ENCODE data around the gene RABGEF1. TPM values are rescaled to one million over a fixed set of nuclear protein-coding genes. Genes with fewer than 3 reads are reported as not detected.
"Not testable (repeated sequence)": the region's sequence is repeated elsewhere in the genome, so short reads cannot be mapped to it uniquely, and the experiment has no call there.

Gene RABGEF1
- total and polyA plus RNA-seq, 2 donors (not counting 1 experiment from before 2014, with no cell fraction given): 27.9 to 31.0 TPM

DNA sequence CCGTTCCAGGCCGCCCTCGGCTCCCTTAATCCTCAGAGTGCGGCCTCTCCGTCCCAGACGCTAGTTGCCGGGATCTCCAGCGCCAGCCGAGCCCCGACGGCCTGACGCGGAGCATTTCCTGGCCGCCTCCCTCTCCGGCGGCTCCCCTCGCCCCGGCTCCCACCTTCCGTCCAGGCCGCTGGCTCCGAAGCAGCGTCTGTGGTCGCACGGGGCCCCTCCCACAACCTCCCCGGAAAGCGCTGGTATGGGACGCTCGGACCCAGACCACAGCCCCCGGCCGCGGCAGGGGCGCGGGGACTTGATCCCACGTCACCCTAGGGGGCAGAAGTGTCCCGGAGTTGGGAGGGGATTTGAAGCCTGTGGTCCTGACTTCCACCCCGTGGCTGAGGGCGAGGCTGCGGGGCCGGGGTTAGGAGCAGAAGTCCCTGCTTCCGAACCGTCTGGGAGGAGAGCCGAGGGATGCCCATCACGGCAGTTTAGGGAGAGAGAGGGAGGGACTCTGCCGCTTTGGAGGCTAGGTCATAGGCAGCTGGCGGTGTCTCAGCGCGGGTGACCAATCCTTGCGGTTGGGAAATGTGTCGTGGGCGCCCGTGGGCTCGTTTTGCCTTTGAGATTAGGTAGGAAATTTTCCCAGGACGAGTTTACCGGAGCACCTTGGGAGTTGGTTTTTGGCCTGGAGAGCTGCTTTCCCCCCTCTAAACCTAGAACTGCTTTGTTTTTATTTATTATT lies 612 bp downstream of the RABGEF1 start:
- Histone ChIP-seq H3K4me2 (replicated peaks; ENCODE audit: low read depth, low read length, poor library complexity, severe bottlenecking) (peak overlapping the region; percentile 84), H3K9ac (ENCODE audit: low read length) (peak overlapping the region; percentile 94), H2AFZ (ENCODE audit: insufficient read depth, low read depth, low read length, poor library complexity, severe bottlenecking) (peak overlapping the region; percentile 78), H3K79me2 (ENCODE audit: control insufficient read depth, insufficient read depth, low read length) (peaks cover 82% of the 10 kb centered on the region), H3K4me1 (ENCODE audit: control insufficient read depth in 2 of 2, insufficient read depth in 2 of 2, low read length in 2 of 2) (peaks cover 56 to 69% of the 10 kb centered on the region in 2 donors), H3K4me3 (ENCODE audit: control extremely low read depth in 1 of 5, extremely low read depth in 1 of 5, insufficient read depth in 1 of 5, low read depth in 2 of 5, low read length in 4 of 5) (peak overlapping the region; percentile 34 to 95 (median 93)), H3K27ac (ENCODE audit: low read length in 2 of 2) (peak overlapping the region; percentile 89 to 97)
- H3K36me3 ChIP-seq (replicated peaks in 1 of 2; ENCODE audit: control extremely low read depth in 1 of 2, control insufficient read depth in 1 of 2, extremely low read depth in 1 of 2, insufficient read depth in 2 of 2, low read length in 1 of 2); CTCF ChIA-PET; H4K20me1 ChIP-seq (ENCODE audit: control insufficient read depth, insufficient read depth, low read length, poor library complexity, severe bottlenecking); H3K27me3 ChIP-seq (replicated peaks in 1 of 4; ENCODE audit: control extremely low read depth in 1 of 4, control insufficient read depth in 3 of 4, insufficient read depth in 4 of 4, low read length in 3 of 4); H3K9me3 ChIP-seq (ENCODE audit: control extremely low read depth in 1 of 3, control insufficient read depth in 2 of 3, insufficient read depth in 1 of 3, low read length in 2 of 3); H3K9me3 Mint-ChIP-seq (ENCODE audit: insufficient read depth); H3K27me3 Mint-ChIP-seq; DNase-seq: not testable (repeated sequence)
- under 1% methylated on average over 35 of the region's 54 CpGs for WGBS (ENCODE audit: insufficient coverage)
- TF ChIP-seq, protein P1, sequence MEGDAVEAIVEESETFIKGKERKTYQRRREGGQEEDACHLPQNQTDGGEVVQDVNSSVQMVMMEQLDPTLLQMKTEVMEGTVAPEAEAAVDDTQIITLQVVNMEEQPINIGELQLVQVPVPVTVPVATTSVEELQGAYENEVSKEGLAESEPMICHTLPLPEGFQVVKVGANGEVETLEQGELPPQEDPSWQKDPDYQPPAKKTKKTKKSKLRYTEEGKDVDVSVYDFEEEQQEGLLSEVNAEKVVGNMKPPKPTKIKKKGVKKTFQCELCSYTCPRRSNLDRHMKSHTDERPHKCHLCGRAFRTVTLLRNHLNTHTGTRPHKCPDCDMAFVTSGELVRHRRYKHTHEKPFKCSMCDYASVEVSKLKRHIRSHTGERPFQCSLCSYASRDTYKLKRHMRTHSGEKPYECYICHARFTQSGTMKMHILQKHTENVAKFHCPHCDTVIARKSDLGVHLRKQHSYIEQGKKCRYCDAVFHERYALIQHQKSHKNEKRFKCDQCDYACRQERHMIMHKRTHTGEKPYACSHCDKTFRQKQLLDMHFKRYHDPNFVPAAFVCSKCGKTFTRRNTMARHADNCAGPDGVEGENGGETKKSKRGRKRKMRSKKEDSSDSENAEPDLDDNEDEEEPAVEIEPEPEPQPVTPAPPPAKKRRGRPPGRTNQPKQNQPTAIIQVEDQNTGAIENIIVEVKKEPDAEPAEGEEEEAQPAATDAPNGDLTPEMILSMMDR (IDR thresholded peaks at IDR 0.05): peak; percentile 17
- POLR2A ChIA-PET: interaction anchor here (0.9 to 1.6 kb wide), 7 partner anchors 62 to 627 kb away, joined by 3 to 11 read pairs (median 4); partner anchors contain the start of genes CRCP, KCTD7 and SBDS
- Mint-ChIP-seq H3K27ac (peak overlapping the region; percentile 98), H3K4me1 (peaks cover 62% of the 10 kb centered on the region), H3K4me3 (peak overlapping the region; percentile 95)
- peak; percentile 9 for ATAC-seq (ENCODE audit: low read depth)
- intact Hi-C loops (cut with micrococcal nuclease): loop anchor here (1.0 to 2.0 kb wide), 6 partner anchors 59 to 180 kb away; partner anchors contain the start of genes KCTD7 and TMEM248

DNA sequence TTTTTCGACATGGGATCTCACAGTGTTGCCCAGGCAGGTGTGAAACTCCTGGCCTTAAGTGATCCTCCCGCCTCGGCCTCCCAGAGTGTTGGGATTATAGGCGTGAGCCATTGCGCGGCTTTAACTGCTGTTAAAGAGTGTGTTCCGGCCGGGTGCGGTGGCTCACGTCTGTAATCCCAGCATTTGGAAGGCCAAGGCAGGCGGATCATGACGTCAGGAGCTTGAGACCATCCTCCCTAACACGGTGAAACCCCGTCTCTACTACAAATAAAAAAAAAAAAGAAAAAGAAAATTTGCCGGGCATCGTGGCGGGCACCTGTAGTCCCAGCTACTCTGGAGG lies 1.1 kb downstream of the RABGEF1 start:
- 86% methylated on average over 9 of the region's 17 CpGs for WGBS (ENCODE audit: insufficient coverage)
- Histone ChIP-seq H3K9me3 (ENCODE audit: control extremely low read depth in 1 of 3, control insufficient read depth in 2 of 3, insufficient read depth in 1 of 3, low read length in 2 of 3) (no peaks in the 10 kb centered on the region), H3K4me3 (ENCODE audit: control extremely low read depth in 1 of 5, extremely low read depth in 1 of 5, insufficient read depth in 1 of 5, low read depth in 2 of 5, low read length in 4 of 5) (peak overlapping the region; percentile 34 to 95 (median 93)), H3K36me3 (replicated peaks in 1 of 2; ENCODE audit: control extremely low read depth in 1 of 2, control insufficient read depth in 1 of 2, extremely low read depth in 1 of 2, insufficient read depth in 2 of 2, low read length in 1 of 2) (no peaks in the 10 kb centered on the region), H3K4me1 (ENCODE audit: control insufficient read depth in 2 of 2, insufficient read depth in 2 of 2, low read length in 2 of 2) (peaks cover 53 to 69% of the 10 kb centered on the region in 2 donors), H4K20me1 (ENCODE audit: control insufficient read depth, insufficient read depth, low read length, poor library complexity, severe bottlenecking) (no peaks in the 10 kb centered on the region), H3K79me2 (ENCODE audit: control insufficient read depth, insufficient read depth, low read length) (peaks cover 83% of the 10 kb centered on the region), H3K4me2 (replicated peaks; ENCODE audit: low read depth, low read length, poor library complexity, severe bottlenecking) (peak overlapping the region; percentile 84), H3K27ac (ENCODE audit: low read length in 2 of 2) (peak overlapping the region; percentile 89 to 97), H2AFZ (ENCODE audit: insufficient read depth, low read depth, low read length, poor library complexity, severe bottlenecking) (no peak overlapping the region), H3K9ac (ENCODE audit: low read length) (peak overlapping the region; percentile 94), H3K27me3 (replicated peaks in 1 of 4; ENCODE audit: control extremely low read depth in 1 of 4, control insufficient read depth in 3 of 4, insufficient read depth in 4 of 4, low read length in 3 of 4) (no peaks in the 10 kb centered on the region)
- Mint-ChIP-seq H3K27me3 (no peaks in the 10 kb centered on the region), H3K4me3 (peak overlapping the region; percentile 95), H3K4me1 (peaks cover 60% of the 10 kb centered on the region), H3K9me3 (ENCODE audit: insufficient read depth) (no peaks in the 10 kb centered on the region), H3K27ac (peak overlapping the region; percentile 59)
- POLR2A ChIA-PET: interaction anchor here (1.6 kb wide), 1 partner anchor 103 kb away, joined by 5 read pairs; no protein-coding TSS in a partner anchor
- TF ChIP-seq, protein P1 (IDR thresholded peaks at IDR 0.05): no peak
- no peak for TF ChIP-seq EZH2 (IDR thresholded peaks at IDR 0.05; ENCODE audit: borderline replicate concordance, insufficient read depth, low read depth, low read length, poor library complexity, severe bottlenecking)
- intact Hi-C loops (cut with micrococcal nuclease): loop anchor here (2.0 kb wide), 1 partner anchor 113 kb away; the partner anchor contains the start of gene KCTD7
- CTCF ChIA-PET: no interaction called here
- no peak for DNase-seq
- no peak for ATAC-seq (ENCODE audit: low read depth)

DNA sequence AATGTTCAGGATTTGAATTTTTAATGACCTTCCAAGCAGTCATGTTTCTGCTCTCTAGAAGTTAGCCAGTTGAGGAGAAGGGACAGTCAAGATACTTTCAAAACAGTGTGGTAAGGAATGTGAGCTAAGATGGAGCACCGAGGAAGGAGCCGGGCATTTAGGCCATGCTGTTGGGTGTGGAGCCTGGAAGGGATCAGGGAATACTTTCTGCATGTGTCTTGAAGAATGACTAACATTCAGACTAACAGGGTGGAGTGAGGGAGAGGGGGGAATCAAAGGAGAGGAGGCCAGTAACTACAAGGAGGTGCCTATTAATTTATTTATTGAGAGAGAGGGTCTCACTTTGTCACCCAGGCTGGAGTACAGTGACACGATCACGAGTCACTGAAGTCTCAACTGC lies 1.8 kb downstream of the RABGEF1 start:
- H3K79me2 ChIP-seq (ENCODE audit: control insufficient read depth, insufficient read depth, low read length): peaks cover 83% of the 10 kb centered on the region
- H3K36me3 ChIP-seq (replicated peaks in 1 of 2; ENCODE audit: control extremely low read depth in 1 of 2, control insufficient read depth in 1 of 2, extremely low read depth in 1 of 2, insufficient read depth in 2 of 2, low read length in 1 of 2); H4K20me1 ChIP-seq (ENCODE audit: control insufficient read depth, insufficient read depth, low read length, poor library complexity, severe bottlenecking); intact Hi-C loops (cut with micrococcal nuclease); H3K27me3 Mint-ChIP-seq; H3K9ac ChIP-seq (ENCODE audit: low read length); CTCF ChIA-PET; H3K9me3 ChIP-seq (ENCODE audit: control extremely low read depth in 1 of 3, control insufficient read depth in 2 of 3, insufficient read depth in 1 of 3, low read length in 2 of 3); ATAC-seq (ENCODE audit: low read depth); DNase-seq; H3K27me3 ChIP-seq (replicated peaks in 1 of 4; ENCODE audit: control extremely low read depth in 1 of 4, control insufficient read depth in 3 of 4, insufficient read depth in 4 of 4, low read length in 3 of 4); H3K9me3 Mint-ChIP-seq (ENCODE audit: insufficient read depth); H2AFZ ChIP-seq (ENCODE audit: insufficient read depth, low read depth, low read length, poor library complexity, severe bottlenecking); H3K4me3 ChIP-seq (ENCODE audit: control extremely low read depth in 1 of 5, extremely low read depth in 1 of 5, insufficient read depth in 1 of 5, low read depth in 2 of 5, low read length in 4 of 5): not testable (repeated sequence)
- H3K4me2 ChIP-seq (replicated peaks; ENCODE audit: low read depth, low read length, poor library complexity, severe bottlenecking): peak overlapping the region; percentile 22
- H3K4me1 ChIP-seq (ENCODE audit: control insufficient read depth in 2 of 2, insufficient read depth in 2 of 2, low read length in 2 of 2): peaks cover 53 to 69% of the 10 kb centered on the region in 2 donors
- peak overlapping the region in 1 of 2 donors; percentile 51 for H3K27ac ChIP-seq (ENCODE audit: low read length in 2 of 2)
- peaks cover 60% of the 10 kb centered on the region for H3K4me1 Mint-ChIP-seq
- 100% methylated on average over 2 of the region's 4 CpGs for WGBS (ENCODE audit: insufficient coverage)
- POLR2A ChIA-PET: interaction anchor here (0.6 to 1.2 kb wide), 3 partner anchors 64 to 113 kb away, joined by 3 to 6 read pairs (median 5); partner anchors contain the start of gene KCTD7
- peak overlapping the region; percentile 78 for H3K27ac Mint-ChIP-seq
- peak overlapping the region; percentile 79 for H3K4me3 Mint-ChIP-seq
